COLO668 (cell line): ENCODE results near the gene FAM193B.
A peak's percentile ranks its signal among the peaks of the same experiment; 100 is the strongest.
"Not testable (repeated sequence)": the region's sequence is repeated elsewhere in the genome, so short reads cannot be mapped to it uniquely, and the experiment has no call there.

Experiments used
- DNase-seq: peaks from one replicate; lab custom pipeline; 2025; ENCODE audit not compliant: unreplicated experiment; lab: John Stamatoyannopoulos, UW

The FAM193B gene

DNA sequence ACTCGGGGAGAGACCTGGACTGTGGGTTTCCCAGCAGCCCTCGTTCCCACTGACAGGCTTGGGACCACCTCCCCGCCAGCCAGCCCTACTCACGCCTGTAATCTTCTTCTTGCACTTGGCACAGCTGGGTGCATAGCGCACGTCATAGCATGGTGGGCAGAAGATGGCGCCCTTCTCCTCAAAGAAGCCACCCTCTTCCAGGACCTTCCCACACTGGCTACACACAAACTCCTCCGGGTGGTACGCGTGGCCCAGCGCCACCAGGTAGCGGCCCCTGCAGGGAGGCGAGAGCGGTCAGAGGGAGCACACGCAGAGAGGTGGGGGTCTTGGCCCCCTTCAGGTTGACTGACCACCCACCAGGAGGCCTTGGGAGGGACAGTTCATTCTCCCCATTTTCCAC is 66.4 kb downstream of the FAM193B start:
- no peak for DNase-seq

GRCh38 chr5:177487144-177487543 is 67.2 kb downstream of the FAM193B start:
- DNase-seq = no peak

GRCh38 chr5:177486256-177486655 is 68.1 kb downstream of the FAM193B start:
- no peak for DNase-seq

- not testable (repeated sequence) for DNase-seq
These were observed 68.6 kb downstream of the FAM193B start for GRCh38 chr5:177485753-177486152.

- DNase-seq = no peak
These were observed 69.3 kb downstream of the FAM193B start for GRCh38 chr5:177484902-177485549.

DNA sequence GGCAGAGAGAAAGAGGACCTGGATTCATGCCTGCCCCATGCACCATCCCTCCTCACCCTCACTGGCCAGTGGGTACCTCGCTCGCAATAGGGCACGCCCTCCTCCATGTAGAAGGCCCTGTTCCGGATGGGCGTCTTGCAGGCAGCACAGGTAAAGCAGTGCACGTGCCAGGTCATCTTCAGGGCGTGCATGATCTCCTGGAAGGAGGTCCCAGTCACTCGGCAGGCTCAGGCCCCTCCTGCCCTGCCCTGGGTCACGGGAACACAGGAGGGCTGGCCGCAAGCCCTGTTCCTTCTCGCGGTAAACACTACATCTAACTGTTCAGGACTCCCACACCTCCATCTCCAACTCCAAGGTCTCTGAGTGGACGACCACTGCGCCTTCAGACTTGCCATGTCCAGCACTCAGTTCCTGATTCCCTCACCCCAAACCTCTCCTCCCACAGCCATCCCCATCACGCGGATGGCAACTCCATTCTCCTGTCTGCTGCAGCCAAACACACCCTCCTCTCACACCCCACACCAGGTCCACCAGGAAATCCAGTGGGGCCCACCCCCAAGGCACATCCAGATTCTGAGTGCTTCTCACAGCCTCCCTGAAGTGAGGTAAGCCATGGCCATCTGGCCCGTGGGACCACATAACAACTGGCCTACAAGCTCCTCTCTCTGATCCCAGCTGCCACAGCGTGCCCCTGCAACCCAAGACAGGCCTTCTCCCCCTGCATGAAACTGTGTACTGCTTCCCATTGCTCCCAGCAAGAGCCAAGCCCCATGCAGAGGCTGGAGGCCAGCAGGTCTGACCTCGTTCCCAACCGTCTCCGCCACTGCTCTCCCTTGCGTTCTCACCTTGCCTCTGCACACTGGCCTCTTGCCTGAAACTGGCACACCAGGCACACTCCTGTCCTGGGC is 70.1 kb downstream of the FAM193B start:
- no peak for DNase-seq

GRCh38 chr5:177483042-177483441 is 71.3 kb downstream of the FAM193B start:
- DNase-seq = no peak

DNA sequence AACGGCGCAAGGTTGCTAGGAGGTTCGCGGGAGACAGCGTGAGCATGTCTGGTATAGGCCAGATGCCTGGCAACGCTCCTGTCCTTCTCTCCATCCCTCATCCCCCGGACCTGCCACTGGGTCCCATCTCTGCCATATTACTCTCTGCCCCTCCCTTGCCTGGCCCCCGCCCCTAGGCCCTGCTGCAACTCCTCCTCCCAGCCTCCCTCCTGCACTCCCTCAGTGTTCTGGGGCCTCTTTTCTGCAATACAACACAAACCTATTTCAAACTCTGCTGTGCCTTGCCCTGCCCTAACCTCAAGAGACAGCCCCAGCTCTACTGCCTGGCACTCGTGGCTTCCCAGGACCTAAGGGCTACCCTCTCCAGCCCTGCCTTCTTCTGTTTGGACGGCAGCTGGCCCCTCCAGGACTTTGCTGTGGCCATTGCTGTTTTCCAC is 72.0 kb downstream of the FAM193B start:
- no peak for DNase-seq

- no peak for DNase-seq
These were observed 74.6 kb downstream of the FAM193B start for GRCh38 chr5:177479774-177480173.

DNA sequence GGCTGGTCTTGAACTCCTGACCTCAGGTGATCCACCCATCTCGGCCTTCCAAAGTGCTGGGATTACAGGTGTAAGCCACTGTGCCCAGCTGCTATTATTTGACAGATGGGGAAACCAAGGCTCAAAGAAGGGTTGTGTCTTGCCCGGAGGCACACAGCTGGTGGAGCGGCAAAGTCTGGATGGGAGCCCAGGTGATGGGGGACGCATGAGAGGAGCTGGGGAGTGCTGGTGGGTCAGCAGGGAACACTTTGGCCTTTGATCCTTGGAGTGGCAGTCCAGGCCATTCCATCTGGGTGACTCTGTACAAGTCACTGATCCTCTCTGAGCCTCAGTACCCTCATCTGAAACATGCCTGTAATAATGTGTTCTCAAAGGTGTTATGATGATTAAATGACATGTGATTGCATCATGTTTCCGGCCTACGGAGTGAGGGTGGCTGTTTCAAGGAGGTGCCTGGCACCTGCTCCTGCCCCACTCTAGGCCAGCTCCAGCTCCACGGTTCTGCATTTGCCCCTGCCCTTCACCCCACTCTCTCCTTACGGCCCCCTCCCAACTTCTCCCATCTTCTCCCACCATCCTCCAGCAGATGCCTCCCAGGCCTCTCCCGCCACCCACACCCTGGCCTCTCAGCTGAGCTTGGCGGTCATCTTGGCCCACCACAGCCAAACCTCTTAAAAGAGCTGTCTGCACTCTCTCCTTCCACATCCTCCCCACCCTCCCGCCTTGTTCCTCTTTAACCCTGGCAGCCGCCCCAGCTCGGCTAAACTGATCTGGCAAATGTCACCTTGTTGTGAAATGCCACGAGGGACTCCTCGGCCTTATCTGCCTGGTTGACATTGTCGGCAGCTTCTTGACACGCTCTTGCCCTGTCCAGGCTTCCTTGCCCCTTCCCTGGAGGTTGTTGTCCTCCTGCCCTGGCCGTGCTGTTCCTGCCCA is 75.4 kb downstream of the FAM193B start:
- no peak for DNase-seq

GRCh38 chr5:177477701-177478477 is 76.5 kb downstream of the FAM193B start:
- no peak for DNase-seq

DNA sequence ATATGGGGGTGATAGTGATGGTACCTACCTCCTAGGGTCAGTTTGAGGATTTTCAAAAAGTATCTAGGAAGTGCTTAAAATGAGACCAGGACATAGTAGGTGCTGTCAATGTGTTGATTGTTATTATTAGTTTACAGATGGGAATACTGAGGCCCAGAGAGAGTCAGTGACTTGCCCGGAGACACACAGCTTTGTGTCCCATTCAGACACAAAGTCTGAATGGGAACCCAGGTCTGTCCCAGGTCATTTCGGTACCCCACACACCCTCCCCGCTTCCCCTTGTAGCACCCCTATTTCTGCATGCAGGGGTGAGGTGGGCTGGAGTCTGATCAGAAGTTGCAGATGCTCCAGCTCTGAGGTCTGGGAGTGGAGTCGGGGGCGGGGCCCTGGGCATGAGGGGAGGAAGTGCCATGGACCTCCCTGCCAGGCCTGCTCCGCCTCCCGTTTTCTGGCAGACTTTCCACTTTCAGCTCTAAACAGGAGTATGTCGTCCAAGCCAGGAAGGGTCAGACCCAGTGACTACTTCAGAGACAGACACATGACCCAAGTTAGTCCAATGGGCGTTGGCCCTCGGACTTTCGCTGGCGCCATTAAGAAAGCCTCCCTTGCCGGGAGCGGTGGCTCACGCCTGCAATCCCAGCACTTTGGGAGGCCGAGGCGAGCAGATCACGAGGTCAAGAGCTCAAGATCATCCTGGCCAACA is 77.7 kb downstream of the FAM193B start:
- no peak for DNase-seq

DNA sequence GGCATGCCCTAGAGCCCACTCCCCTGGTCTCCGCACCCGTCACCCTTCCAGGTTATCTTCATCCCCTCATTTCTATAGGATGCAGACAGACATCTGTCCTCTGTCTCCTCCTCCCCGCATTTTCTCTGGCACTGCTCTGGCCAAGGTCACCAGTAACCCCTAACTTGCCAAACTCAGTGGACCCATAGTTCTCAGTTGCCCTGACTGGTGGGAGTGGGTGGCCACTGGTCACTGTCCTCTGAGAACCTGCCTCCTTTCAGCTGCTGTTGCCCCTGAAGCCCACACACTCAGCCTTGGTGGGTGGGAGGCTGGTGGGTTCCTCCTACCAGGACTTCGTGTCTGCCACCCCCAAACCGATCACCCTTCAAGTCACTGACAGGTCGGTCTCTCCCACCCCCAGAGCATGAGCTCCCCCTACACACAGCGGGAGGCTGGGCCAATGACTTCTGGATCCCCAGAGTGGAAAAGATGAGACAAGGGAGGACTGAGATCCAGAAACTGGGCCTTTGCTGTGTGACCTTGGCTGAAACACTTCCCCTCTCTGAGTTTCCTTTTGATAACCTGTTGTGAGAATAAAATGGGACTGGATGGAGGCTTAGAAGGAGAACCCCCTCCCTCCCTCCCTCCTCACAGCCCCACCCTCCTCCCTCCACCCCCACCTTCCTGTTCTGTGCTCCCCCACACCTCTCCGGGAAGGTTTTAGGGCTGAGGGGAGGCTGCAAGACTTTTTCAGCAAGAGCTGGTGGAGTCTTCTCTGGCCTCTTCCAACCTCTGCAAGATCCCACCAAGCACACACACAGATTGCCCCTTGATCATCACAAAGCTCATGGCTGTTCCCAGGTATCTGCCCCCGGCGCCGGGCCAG is 78.6 kb downstream of the FAM193B start:
- DNase-seq = no peak

GRCh38 chr5:177474846-177475562 is 79.4 kb downstream of the FAM193B start:
- no peak for DNase-seq

- no peak for DNase-seq
These were observed 80.3 kb downstream of the FAM193B start for GRCh38 chr5:177474002-177474476.

DNA sequence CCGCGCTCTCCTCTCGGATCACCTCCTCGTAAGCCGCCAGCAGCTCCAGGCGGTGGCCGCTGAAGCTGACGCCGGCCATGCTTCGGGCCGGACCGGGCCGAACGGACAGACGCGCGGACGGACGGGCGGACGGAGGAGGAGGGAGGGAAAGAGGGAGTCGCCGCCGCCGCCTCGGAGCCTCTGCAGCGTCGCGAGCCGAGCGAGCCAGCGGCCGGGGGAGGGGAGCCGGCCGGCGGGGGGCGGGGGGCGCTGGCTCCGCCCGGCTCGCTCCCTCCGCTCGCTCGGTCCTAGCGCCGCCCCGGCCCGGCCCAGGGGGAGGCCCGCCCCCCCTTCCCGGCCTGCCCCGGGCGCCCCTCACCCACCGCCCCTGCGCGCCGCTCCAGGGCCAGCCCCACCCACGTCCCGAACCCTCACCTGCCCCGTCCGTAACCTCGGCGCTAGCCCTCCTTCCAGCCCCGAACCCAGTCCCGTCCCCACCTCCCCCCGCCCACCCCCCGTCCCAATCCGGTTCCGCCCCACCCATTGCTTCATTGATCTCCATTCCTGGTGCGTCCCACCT is 80.8 kb downstream of the FAM193B start, which contains the start of gene DBN1:
Gene DBN1, minus strand, starts transcription at position 192 of the 559 bp plus-strand sequence. Its CDS starts 113 bp downstream, at position 79.
- DNase-seq = peak; percentile 22
